ENCODE results near the gene DCAF7. TPM values are rescaled to one million over a fixed set of nuclear protein-coding genes. Genes with fewer than 3 reads are reported as not detected.
A peak's percentile ranks its signal among the peaks of the same experiment; 100 is the strongest.

Gene DCAF7
- 100 to 1,000 TPM in 2 of 5 donors, 10 to 100 TPM in 3; 82.7 to 104 (median 95.6) TPM for polyA plus RNA-seq (ENCODE audit: insufficient read depth in 1 of 5, insufficient read length in 5 of 5, low replicate concordance in 1 of 5)
- long read RNA-seq, donor 1, full-length matches to known transcripts: 22 of 52 reads
- long read RNA-seq, donor 1, partial matches to known transcripts: 30 of 52 reads
- long read RNA-seq, donor 1, other reads (novel, unspliced or antisense): 0 of 52 reads
- long read RNA-seq, donor 2, full-length matches to known transcripts: 24 of 24 reads
- long read RNA-seq, donor 2, partial matches to known transcripts: 0 of 24 reads
- long read RNA-seq, donor 2, other reads (novel, unspliced or antisense): 0 of 24 reads
- long read RNA-seq, donor 3, full-length matches to known transcripts: 16 of 38 reads
- long read RNA-seq, donor 3, partial matches to known transcripts: 22 of 38 reads
- long read RNA-seq, donor 3, other reads (novel, unspliced or antisense): 0 of 38 reads
- long read RNA-seq, donor 4, full-length matches to known transcripts: 14 of 26 reads
- long read RNA-seq, donor 4, partial matches to known transcripts: 12 of 26 reads
- long read RNA-seq, donor 4, other reads (novel, unspliced or antisense): 0 of 26 reads
- long read RNA-seq, donor 5, full-length matches to known transcripts: 24 of 65 reads
- long read RNA-seq, donor 5, partial matches to known transcripts: 41 of 65 reads
- long read RNA-seq, donor 5, other reads (novel, unspliced or antisense): 0 of 65 reads
- long read RNA-seq, donor 6, full-length matches to known transcripts: 37 of 51 reads
- long read RNA-seq, donor 6, partial matches to known transcripts: 14 of 51 reads
- long read RNA-seq, donor 6, other reads (novel, unspliced or antisense): 0 of 51 reads
- long read RNA-seq, donor 7, full-length matches to known transcripts: 35 of 47 reads
- long read RNA-seq, donor 7, partial matches to known transcripts: 12 of 47 reads
- long read RNA-seq, donor 7, other reads (novel, unspliced or antisense): 0 of 47 reads
- long read RNA-seq, donor 8, full-length matches to known transcripts: 10 of 15 reads
- long read RNA-seq, donor 8, partial matches to known transcripts: 5 of 15 reads
- long read RNA-seq, donor 8, other reads (novel, unspliced or antisense): 0 of 15 reads

DNA sequence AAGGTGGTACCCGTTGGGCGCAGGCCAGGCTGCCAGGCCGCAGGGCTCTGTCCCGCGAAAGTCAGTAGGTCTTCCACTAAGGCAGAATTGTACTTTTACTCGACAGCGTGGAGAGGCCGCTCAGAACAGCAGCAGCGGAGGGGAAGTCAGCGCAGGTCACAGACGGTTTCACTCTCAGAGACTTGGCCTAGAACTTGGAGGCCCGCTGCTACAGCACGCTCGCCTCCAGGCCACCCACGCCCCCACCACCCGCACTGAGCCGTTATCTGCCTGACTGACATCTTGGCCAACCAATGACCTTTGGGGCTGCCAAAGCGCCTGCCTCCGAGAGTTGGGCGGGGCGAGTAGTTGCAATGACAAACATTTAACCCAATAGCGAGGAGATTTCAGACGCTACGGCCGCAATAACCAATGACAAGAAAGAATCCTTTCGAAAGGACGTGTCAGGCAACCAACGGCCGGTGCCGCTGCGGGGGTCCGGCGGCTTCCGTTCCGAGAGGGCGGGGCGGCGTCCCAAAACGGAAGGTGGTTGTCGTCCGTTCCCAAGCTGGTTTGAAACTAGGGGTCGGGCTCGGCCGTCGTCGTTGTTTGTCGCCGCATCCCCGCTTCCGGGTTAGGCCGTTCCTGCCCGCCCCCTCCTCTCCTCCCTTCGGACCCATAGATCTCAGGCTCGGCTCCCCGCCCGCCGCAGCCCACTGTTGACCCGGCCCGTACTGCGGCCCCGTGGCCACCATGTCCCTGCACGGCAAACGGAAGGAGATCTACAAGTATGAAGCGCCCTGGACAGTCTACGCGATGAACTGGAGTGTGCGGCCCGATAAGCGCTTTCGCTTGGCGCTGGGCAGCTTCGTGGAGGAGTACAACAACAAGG, at the start of gene DCAF7:
Gene DCAF7, plus strand, starts transcription at position 532 of the 871 bp plus-strand sequence. Its CDS starts 201 bp downstream, at position 733.
- peak; percentile 100 for DNase-seq

GRCh38 chr17:63500543-63501390, 49.5 kb upstream of the DCAF7 start:
- DNase-seq: no peak

GRCh38 chr17:63503341-63503705, 47.0 kb upstream of the DCAF7 start:
- DNase-seq: no peak

GRCh38 chr17:63504261-63504660, 46.0 kb upstream of the DCAF7 start:
- no peak for DNase-seq

GRCh38 chr17:63505341-63505740, 44.9 kb upstream of the DCAF7 start:
- DNase-seq: no peak

DNA sequence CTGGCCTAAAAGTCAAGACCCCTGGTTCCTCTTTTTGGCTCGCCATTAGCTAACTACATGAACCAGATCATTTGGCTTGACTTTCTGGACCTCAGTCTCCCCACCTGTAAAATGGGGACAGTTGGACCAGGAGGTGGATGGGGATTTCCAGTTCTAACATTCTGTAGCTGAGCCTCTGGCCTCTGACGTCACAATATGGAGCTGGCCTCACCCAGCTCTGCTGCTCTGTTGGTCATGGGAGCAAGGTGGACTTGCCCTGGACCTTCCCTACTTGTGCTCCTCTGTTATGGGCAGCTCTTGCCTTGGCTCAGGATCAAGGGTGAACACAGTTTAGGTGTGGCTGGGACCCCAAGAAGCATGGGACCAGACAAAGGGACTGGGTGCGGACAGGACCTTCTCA, 43.6 kb upstream of the DCAF7 start:
- DNase-seq: no peak

- no peak for DNase-seq
Measured at GRCh38 chr17:63511331-63511730, 38.9 kb upstream of the DCAF7 start.

DNA sequence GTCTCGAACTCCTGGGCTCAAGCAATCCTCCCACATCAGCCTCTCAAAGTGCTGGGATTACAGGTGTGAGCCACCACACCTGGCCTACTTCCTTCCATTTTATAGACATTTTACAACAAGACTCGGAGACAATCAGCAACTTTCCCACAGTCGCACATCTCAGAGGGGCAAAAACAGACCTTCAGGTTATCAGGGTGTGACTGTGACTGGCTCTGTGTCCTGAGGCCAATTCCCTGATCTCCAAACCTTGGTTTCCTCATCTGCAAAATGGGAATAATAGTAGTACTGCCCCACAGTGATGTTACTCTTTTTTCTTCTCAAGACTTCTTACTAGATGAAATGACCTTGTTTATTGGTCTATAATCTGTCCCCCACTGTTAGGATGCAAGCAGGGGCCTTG, 37.9 kb upstream of the DCAF7 start:
- DNase-seq: no peak

GRCh38 chr17:63512896-63513644, 37.2 kb upstream of the DCAF7 start:
- DNase-seq: no peak

DNA sequence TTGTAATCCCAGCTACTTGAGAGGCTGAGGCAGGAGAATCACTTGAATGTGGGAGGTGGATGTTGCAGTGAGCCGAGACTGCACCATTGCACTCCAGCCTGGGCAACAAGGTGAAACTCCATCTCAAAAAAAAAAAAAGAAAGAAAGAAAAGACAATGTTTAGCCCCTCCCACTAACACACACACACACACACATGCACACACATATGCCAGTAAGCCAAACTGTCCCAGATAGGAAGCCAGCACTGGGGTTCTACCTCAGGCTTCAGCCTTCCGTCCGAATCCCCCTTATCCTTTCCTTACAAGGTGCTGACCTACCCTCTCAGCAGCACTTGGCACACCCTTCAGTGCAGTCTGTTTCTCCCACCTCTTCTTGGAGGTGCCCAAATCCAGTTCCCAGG, 35.8 kb upstream of the DCAF7 start:
- no peak for DNase-seq

DNA sequence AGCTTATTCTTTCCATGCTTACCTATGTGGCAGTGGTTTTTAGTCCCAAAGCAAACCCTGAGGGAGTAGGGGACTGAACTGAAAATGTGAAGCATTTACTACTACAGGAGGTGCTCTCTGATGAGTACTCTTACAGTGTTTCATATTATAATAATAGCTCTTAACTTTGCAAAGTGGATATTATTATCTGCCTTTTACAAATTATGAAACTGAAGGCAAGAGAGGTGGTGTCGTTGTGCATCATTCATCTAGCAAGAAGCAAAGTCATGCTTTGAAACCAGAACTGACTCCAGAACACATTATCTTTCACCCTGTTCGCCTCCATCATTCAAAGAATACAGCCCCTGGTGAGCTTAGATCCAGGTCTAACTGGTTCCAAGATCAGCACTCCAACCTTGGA, 35.3 kb upstream of the DCAF7 start:
- no peak for DNase-seq

DNA sequence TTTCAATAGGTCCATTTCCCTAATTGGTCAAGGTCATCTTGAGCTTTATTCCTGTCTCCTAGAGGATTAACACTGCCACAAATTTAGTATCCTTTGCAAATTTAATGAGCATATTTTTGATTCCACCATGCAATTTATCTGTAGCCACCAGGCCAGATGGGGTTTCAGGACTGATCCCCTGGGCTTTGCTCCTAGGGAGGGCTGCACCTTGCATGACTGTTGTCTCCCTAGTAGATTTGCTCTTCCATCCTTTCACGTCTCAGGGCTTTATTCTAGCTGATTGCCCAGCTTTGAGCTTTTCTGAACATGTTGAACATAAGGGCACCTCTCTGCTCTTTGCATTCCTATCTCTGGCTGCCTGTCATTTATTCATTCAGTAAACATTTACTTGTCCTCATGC, 34.9 kb upstream of the DCAF7 start:
- no peak for DNase-seq

GRCh38 chr17:63516910-63517824, 33.1 kb upstream of the DCAF7 start:
- no peak for DNase-seq

- DNase-seq: no peak
Measured at GRCh38 chr17:63517825-63518534, 32.3 kb upstream of the DCAF7 start.

- no peak for DNase-seq
Measured at GRCh38 chr17:63519116-63519881, 31.0 kb upstream of the DCAF7 start.

GRCh38 chr17:63519972-63520882, 30.1 kb upstream of the DCAF7 start:
- no peak for DNase-seq
